Measurements from ENCODE around the gene RUNX3. TPM values are rescaled to one million over a fixed set of nuclear protein-coding genes. Genes with fewer than 3 reads are reported as not detected.

The RUNX3 gene
- total and polyA plus RNA-seq, 2 of the 8 experiments (the other 6 are each of a cell fraction or from before 2014, with no cell fraction given), result 0.62 to 0.82 TPM

GRCh38 chr1:24923485-24924113, 6.5 kb downstream of the RUNX3 start:
- Histone ChIP-seq H2AFZ (ENCODE audit: low read length) (no peak overlapping the region), H3K14ac (ENCODE audit: insufficient read length) (no peak overlapping the region), H3K4me2 (ENCODE audit: insufficient read depth in 1 of 2, low read depth in 2 of 2, low read length in 2 of 2) (no peak overlapping the region), H2BK12ac (ENCODE audit: low read depth, low read length) (no peak overlapping the region), H3K79me1 (ENCODE audit: low read depth, low read length) (no peaks in the 10 kb centered on the region), H2BK5ac (ENCODE audit: low read depth, low read length) (no peak overlapping the region), H3K4me3 (ENCODE audit: extremely low read depth in 1 of 4, insufficient read depth in 2 of 4, low read depth in 3 of 4, low read length in 4 of 4) (no peak overlapping the region), H2BK120ac (replicated peaks; ENCODE audit: low read depth, low read length) (no peak overlapping the region), H3K79me2 (ENCODE audit: control insufficient read depth in 1 of 2, insufficient read depth in 2 of 2, low read length in 2 of 2) (no peaks in the 10 kb centered on the region), H3K27me3 (replicated peaks in 1 of 4; ENCODE audit: control insufficient read depth in 3 of 4, extremely low read depth in 1 of 4, insufficient read depth in 3 of 4, low read length in 3 of 4) (peaks cover 24 to 43% (median 40%) of the 10 kb centered on the region in 4 experiments), H3K18ac (ENCODE audit: extremely low read depth, low read length) (no peak overlapping the region), H3K4me1 (replicated peaks in 1 of 4; ENCODE audit: control insufficient read depth in 3 of 4, insufficient read depth in 4 of 4, low read length in 3 of 4) (peaks cover 3 to 27% (median 19%) of the 10 kb centered on the region in 4 experiments), H4K91ac (replicated peaks; ENCODE audit: insufficient read length, low read length) (no peak overlapping the region), H3K9me3 (ENCODE audit: insufficient read depth in 2 of 2, low read depth in 1 of 2, low read length in 1 of 2) (no peaks in the 10 kb centered on the region), H3K36me3 (ENCODE audit: control insufficient read depth in 2 of 4, insufficient read depth in 4 of 4, low read length in 3 of 4) (no peaks in the 10 kb centered on the region), H4K8ac (ENCODE audit: extremely low read depth, insufficient read depth, low read length) (no peak overlapping the region), H3K9ac (replicated peaks in 1 of 4; ENCODE audit: extremely low read depth in 1 of 4, low read depth in 3 of 4, low read length in 3 of 4) (no peak overlapping the region), H3K23me2 (ENCODE audit: low read depth, low read length) (peaks cover 5% of the 10 kb centered on the region; the same call in 1 of the 2 replicates), H3K23ac (ENCODE audit: insufficient read length) (no peak overlapping the region), H3K27ac (ENCODE audit: low read depth, low read length) (no peak overlapping the region), H2BK15ac (ENCODE audit: low read length) (no peak overlapping the region), H2BK20ac (ENCODE audit: low read length) (no peak overlapping the region), H4K5ac (ENCODE audit: insufficient read length, low read depth, low read length) (no peak overlapping the region), H3K56ac (replicated peaks; ENCODE audit: insufficient read length, low read depth, low read length) (no peak overlapping the region), H3K4ac (replicated peaks; ENCODE audit: insufficient read length, low read depth, low read length) (no peak overlapping the region), H4K20me1 (replicated peaks in 1 of 2; ENCODE audit: control insufficient read depth in 1 of 2, insufficient read depth in 2 of 2, low read length in 2 of 2) (peaks cover 0 to 6% of the 10 kb centered on the region in 2 experiments), H2AK5ac (ENCODE audit: low read depth, low read length) (no peak overlapping the region)
- POLR2A ChIA-PET (ENCODE audit: partially characterized antibody), result interaction anchor here (1.1 kb wide), 1 partner anchor 25 kb away, joined by 5 read pairs; no protein-coding TSS in a partner anchor
- WGBS, 2 experiments (ENCODE audit: extremely low coverage in 1 of 2, insufficient coverage in 1 of 2, insufficient read length in 1 of 2, insufficient replicate concordance in 2 of 2, low coverage in 1 of 2, low lambda C conversion rate in 2 of 2, missing lambda C conversion rate in 1 of 2), result 87% methylated on average over 14 of the region's 15 CpGs; no CpG with 5 or more reads in 1 of the 2 experiments
- TF ChIP-seq RFX5 (IDR thresholded peaks at IDR 0.05; ENCODE audit: borderline replicate concordance, low read depth, low read length) (no peak), JUN (IDR thresholded peaks at IDR 0.05; ENCODE audit: low read depth, low read length) (no peak), KDM5A (IDR thresholded peaks at IDR 0.05; ENCODE audit: low read length) (no peak), ASH2L (IDR thresholded peaks at IDR 0.05; ENCODE audit: low read length) (no peak), FOSL1 (IDR thresholded peaks at IDR 0.05; ENCODE audit: insufficient read depth, low read depth, low read length) (no peak), HDAC6 (IDR thresholded peaks at IDR 0.05; ENCODE audit: low read depth, low read length) (no peak), RNF2 (IDR thresholded peaks at IDR 0.05; ENCODE audit: borderline replicate concordance, low read depth, low read length, missing control alignments, poor library complexity, severe bottlenecking) (no peak), GTF2F1 (IDR thresholded peaks at IDR 0.05; ENCODE audit: borderline replicate concordance, low read depth, low read length) (no peak)
- DNase-seq (ENCODE audit: low read depth in 1 of 2, low spot score in 2 of 2), result no peak
- no peak for FAIRE-seq
- CTCF ChIA-PET (ENCODE audit: partially characterized antibody), result interaction anchor here (1.0 to 1.8 kb wide), 4 partner anchors 10 to 305 kb away, joined by 3 to 9 read pairs (median 3); no protein-coding TSS in a partner anchor

Measured in H1 (cell line).